HG03039 (cell line): Measurements from ENCODE around the gene CYBA.
"Not testable (repeated sequence)": the region's sequence is repeated elsewhere in the genome, so short reads cannot be mapped to it uniquely, and the experiment has no call there.

Experiments used
- ATAC-seq: cut with Tn5 transposase; IDR thresholded peaks from one replicate; pipeline ENCODE4 v1.9.1; 2021; ENCODE audit warnings: mild to moderate bottlenecking, moderate library complexity; ENCODE audit not compliant: unreplicated experiment

CYBA gene

GRCh38 chr16:88686439-88687253, 35.8 kb upstream of the CYBA start, which contains the start of gene SNAI3:
TSS of gene SNAI3 (minus strand) at chr16:88686507. CDS start at chr16:88686406, 101 bp downstream.
- peak; percentile 42 for ATAC-seq

DNA sequence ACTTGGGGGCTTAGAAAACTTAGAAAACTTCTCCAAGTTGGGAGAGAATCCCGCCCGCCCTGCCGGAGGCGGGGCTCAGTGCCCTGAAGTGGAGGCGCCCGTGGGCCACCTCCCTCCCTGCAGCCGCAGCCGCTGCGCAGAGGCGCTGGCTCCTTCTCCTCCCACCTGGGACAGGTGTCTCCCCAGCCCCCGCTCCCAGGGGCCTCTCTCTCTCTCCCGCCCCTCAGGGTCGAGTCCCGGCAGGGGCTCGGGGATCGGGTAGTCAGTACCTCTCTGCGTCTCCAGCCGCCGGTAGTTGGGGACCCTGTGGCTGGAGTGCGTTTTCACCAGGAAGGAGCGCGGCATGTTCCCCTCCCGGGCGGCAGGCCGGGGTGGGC, 35.2 kb upstream of the CYBA start:
- peak; percentile 14 for ATAC-seq

GRCh38 chr16:88685156-88686061, 34.6 kb upstream of the CYBA start:
- no peak for ATAC-seq

GRCh38 chr16:88684569-88685155, 33.8 kb upstream of the CYBA start:
- ATAC-seq = no peak

DNA sequence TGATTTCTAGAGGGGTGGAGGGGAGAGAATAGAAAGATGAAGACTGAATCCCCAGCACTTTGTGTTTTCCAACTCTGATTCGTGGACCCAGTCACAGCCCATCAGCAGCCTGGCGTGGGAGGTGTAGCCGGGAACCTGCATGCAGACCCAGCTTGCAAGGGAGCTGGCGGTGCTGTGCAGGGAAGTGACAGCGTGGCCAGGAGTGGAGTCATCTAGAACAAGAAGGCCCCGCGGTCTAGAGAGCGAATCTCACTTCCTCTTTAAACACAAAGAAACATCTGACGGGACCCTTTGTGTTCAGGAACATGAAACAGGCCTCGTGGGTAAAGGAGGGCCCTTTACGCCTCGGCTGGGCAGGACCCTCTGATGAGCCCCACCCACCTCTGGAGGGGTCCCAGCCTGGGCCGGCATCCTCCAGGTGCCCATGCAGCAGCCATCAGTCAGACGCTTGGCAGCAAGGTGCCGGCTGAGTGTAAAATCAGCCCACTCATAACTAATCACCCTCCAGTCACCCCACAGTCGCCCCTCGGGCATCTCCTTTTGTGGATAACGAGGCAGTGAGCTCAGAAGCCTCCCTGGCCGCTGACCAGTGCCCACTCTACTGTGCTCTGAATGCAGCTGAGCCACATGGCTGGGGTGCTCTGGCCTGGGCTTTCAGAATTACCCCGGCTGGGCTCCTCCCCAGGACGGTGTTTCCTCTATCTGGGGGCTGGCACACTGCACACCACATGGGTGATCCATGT, 31.0 kb upstream of the CYBA start:
- ATAC-seq = peak; percentile 47

- no peak for ATAC-seq
Observed at GRCh38 chr16:88681084-88681680, 30.3 kb upstream of the CYBA start.

DNA sequence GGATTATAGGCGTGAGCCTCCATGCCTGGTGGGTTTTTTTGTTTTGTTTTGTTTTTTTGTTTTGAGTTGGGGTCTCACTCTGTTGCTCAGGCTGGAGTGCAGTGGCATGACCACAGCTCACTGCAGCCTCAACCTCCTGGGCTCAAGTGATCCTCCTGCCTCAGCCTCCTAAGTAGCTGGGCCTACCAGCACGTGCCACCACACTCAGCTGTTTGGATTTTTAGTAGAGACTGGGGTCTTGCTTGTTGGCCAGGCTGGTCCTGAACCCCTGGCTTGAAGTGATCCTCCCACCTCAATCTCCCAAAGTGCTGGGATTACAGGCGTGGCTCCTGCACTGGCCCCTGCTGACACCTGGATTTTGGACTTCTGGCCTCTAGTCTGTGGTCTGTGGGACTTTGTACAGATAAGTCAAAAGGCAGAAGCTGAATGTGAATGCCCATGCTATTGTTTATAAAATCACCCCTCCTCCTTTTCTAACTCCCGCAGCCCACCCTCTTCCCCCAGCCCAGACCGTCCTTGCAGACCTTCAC, 29.8 kb upstream of the CYBA start:
- no peak for ATAC-seq

DNA sequence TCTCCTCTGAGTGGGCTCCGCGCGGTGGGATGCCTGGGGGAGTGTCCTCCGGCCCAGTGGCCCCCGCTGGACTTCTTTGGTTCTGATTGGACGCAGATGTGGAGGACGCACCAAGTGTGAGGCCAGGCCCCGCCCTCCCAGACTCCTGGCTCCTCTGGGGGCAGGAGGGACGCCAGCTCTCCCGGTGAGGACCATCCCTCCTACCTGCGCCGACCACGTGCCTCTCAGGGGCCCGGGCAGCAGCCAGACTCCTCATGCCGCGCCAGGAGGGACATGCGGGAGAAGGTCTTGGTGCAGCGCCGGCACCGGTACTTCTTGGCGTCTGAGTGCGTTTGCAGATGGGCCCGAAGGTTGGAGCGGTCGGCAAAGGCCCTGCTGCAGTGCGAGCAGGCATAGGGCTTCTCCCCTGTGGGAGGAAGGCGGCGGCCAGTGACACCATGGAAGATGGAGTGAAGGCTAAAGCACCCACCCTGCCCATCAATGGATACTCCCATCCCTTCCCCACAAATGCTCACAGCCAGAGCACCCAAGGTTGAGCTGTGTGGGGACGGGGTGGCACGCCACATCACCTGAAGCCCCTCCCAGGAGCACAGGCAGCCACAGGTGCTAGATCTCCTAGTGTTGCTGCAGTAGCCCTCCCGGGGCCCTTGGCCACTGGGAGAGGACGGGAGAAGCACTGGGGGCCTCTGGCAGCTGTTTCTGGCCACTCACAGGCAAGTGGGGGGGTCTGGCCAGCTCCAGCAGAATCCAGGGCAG, 27.5 kb upstream of the CYBA start:
- no peak for ATAC-seq

DNA sequence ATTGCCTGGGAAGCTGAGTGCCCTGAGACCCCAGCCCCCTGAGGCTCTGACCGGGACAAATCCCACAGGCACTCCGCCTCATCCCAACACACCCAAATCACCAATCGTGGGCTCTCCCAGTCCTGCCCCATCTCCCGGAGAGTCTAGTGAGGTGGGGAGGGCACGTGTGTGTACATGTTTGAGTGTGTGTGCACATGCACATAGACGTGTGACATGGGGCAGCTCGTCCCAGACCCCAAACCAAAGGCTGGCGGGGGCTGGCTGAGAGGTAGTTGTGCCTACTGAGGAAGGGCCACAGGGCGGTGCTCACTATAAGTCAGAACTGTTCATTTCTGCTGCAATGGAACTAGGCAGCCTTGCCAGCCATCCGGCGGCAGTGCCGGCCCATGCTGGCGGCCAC, 26.9 kb upstream of the CYBA start:
- no peak for ATAC-seq

DNA sequence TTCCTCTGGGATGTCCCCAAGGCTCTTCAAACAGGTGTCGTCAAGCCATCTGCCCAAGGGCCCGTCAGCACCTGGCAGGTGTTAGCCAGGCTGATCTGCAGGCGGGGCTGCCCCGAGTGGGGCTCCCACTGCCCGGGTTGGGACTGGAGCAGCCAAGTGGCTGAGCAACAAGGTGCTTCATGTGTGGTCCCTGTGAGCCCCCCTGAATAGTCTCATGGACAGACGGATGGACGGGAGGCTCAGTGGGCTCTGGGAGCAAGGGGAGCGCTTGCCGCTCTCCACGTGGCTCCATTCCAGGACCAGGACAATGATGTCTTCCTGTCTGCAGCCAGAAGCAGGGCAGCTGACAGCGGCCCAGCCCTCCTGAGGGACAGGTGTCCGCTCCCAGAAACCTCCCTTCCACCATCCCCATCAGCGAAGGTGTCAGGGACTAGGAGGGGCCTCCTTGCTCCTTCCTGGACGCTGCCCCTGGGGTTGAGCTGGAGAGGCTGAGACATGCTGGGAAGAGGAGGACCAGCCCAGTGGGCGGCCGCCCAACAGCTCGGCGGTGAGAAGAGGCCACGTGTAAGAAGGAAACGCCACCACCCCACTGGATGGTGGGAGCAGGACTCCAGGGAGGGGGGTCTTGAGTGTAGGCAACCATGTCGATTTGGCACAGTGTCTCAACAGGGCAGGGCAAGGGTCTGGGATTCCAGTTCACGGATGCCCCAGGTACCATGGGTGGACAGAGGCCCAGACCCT, 25.8 kb upstream of the CYBA start:
- no peak for ATAC-seq

GRCh38 chr16:88673716-88674379, 23.0 kb upstream of the CYBA start:
- no peak for ATAC-seq

DNA sequence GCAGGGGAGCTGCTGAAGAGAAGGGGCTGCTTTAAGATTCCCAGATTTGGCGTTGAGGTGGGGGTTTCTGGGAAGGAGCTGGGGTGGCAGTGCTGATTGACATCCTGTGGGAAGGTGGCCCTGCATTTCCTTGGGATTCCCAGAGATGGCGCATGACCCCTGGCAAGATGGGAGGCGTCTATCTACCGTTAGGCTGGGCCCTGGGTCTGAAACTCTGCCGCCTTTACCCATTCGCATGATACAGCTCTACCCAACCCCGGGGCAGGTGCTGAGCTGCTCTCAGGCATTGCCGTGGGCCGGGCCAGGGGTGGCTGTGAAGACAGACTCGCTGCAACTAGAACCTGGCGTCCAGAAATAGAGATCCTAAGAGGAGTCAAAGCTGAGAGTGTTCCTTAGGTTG, 21.9 kb upstream of the CYBA start:
- no peak for ATAC-seq

DNA sequence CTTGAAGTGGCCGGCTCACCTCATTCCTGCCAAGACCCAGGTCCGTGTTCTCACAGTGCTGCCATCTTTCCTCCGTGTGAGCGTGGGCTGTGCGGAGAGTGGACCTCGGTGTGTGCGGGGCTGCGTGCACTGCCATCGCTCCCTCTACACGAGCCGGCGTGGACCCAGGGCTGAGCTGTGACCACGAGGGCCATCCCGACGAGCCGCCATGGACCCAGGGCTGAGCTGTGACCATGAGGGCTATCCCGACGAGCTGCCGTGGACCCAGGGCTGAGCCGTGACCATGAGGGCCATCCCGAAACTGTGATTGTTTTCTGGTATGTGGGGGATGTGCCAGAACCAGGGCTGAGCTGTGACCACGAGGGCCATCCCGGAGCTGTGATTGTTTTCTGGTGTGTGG, 21.0 kb upstream of the CYBA start:
- ATAC-seq = no peak

GRCh38 chr16:88669980-88670379, 19.1 kb upstream of the CYBA start:
- no peak for ATAC-seq

DNA sequence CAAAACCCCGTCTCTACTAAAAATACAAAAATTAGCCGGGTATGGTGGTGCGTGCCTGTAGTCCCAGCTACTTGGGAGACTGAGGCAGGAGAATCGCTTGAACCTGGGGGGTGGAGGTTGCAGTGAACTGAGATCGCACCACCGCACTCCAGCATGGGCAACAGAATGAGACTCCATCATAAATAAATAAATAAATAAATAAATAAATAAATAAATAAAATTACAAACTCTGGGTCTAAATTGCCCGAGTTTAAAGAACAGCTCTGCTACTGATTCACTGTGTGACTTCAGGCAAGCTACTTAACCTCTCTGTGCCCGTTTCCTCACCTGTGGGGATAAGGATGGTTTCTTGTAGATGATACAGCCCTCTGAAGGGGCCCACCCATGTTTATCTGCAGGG, 18.6 kb upstream of the CYBA start:
- not testable (repeated sequence) for ATAC-seq

GRCh38 chr16:88667461-88667860, 16.6 kb upstream of the CYBA start:
- ATAC-seq = no peak

DNA sequence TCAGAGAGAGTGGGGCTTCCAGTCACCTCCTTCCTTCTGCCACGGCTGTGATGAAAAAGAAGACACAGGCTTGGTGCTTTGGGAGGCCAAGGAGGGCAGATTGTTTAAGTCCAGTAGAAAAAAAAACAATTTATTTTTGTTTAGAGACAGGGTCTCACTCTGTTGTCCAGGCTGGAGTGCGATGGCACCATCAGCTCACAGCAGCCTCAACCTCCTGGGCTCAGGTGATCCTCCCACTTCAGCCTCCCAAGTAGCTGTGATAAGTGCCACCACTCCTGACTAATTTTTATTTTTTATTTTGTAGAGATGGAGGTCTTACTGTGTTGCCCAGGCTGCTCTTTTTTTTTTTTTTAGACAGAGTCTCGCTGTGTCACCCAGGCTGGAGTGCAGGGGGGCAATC, 14.7 kb upstream of the CYBA start:
- ATAC-seq = no peak

DNA sequence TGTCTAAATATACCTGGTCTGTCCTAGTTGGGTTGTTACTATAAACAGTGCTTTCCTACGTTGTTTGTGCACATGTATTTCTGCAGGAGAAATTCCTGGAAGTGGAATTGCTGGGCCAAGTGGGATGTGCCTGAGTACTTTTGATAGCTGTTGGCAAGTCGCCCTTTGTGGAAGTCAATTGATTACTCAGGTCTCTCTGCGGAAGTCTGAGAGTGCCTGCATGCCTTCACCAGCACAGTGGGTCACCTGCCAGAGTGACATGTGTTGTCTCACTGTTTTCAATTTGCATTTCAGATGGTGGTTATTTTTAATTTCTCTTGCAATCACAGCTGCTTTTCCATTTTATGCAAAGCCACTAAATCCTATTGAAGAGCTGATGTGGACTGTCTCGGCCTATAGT, 14.3 kb upstream of the CYBA start:
- ATAC-seq = no peak
